WTC11 (cell line): ENCODE data around the gene PDLIM7. TPM values are rescaled to one million over a fixed set of nuclear protein-coding genes. Genes with fewer than 3 reads are reported as not detected.
A peak's percentile ranks its signal among the peaks of the same experiment; 100 is the strongest.

Experiments used
- ATAC-seq: fragments of 200-7000 bp; cut with Tn5 transposase; 2 replicates; pipeline ENCODE4 v1.10.0; 2021; ENCODE audit warnings: mild to moderate bottlenecking, moderate library complexity
- CTCF ChIA-PET: fragments of 300-600 bp; sonication (Branson Sonifier 250); formaldehyde crosslinking; loops from one replicate; lab custom pipeline; 2021; ENCODE audit warnings: antibody characterized with exemption; lab: Charles Lee
- POLR2A ChIA-PET: fragments of 350-600 bp; sonication (Branson Sonifier 250); formaldehyde crosslinking; loops from one replicate; lab custom pipeline; 2021; ENCODE audit warnings: antibody characterized with exemption; lab: Charles Lee
- DNase-seq: peaks from one replicate; pipeline ENCODE4 v3.0.0; 2021; ENCODE audit warnings: low spot score
- H3K27ac Mint-ChIP-seq: 2 replicates; pipeline ENCODE4 v1.8.0; 2021; ENCODE audit warnings: mixed read lengths
- H3K27me3 Mint-ChIP-seq: 2 replicates; pipeline ENCODE4 v1.8.0; 2021; ENCODE audit warnings: low read depth, mild to moderate bottlenecking, moderate library complexity, mixed read lengths
- H3K36me3 Mint-ChIP-seq: 2 replicates; pipeline ENCODE4 v1.8.0; 2021; ENCODE audit warnings: mixed read lengths
- H3K4me1 Mint-ChIP-seq: 2 replicates; pipeline ENCODE4 v1.8.0; 2022; ENCODE audit warnings: mixed read lengths
- H3K4me3 Mint-ChIP-seq: 2 replicates; pipeline ENCODE4 v1.8.0; 2021; ENCODE audit warnings: mild to moderate bottlenecking, moderate library complexity, mixed read lengths
- H3K9me3 Mint-ChIP-seq: 2 replicates; pipeline ENCODE4 v1.8.0; 2021; ENCODE audit warnings: mixed read lengths
- ATF6 ChIP-seq: sonication (generic); formaldehyde crosslinking; IDR thresholded peaks from 2 replicates; pipeline ENCODE4 v1.8.1; 2023; ENCODE audit warnings: mild to moderate bottlenecking, missing genetic modification reagents
- CBFB ChIP-seq: sonication (generic); formaldehyde crosslinking; IDR thresholded peaks from 2 replicates; pipeline ENCODE4 v1.8.1; 2022; ENCODE audit warnings: mild to moderate bottlenecking, low read depth, missing genetic modification reagents
- CTCF ChIP-seq: fragments of 200-600 bp; IDR thresholded peaks from 2 replicates; pipeline ENCODE4 v1.8.0; 2022; ENCODE audit warnings: antibody characterized with exemption
- ERG ChIP-seq: fragments of 250-450 bp; sonication (Bioruptor Pico); IDR thresholded peaks from 2 replicates; pipeline ENCODE4 v1.8.0; 2021; ENCODE audit warnings: mild to moderate bottlenecking
- FOXP1 ChIP-seq: sonication (generic); formaldehyde crosslinking; IDR thresholded peaks from 2 replicates; pipeline ENCODE4 v1.8.0; 2022; ENCODE audit warnings: missing genetic modification reagents, mild to moderate bottlenecking, moderate library complexity, borderline replicate concordance
- FOXP4 ChIP-seq: sonication (generic); formaldehyde crosslinking; IDR thresholded peaks from 2 replicates; pipeline ENCODE4 v1.8.0; 2022; ENCODE audit warnings: mild to moderate bottlenecking, missing genetic modification reagents
- IRF2 ChIP-seq: sonication (generic); formaldehyde crosslinking; IDR thresholded peaks from 2 replicates; pipeline ENCODE4 v1.8.0; 2022; ENCODE audit warnings: low read depth, missing genetic modification reagents, borderline replicate concordance
- MLX ChIP-seq: sonication (generic); formaldehyde crosslinking; IDR thresholded peaks from 2 replicates; pipeline ENCODE4 v1.8.1; 2023; ENCODE audit warnings: mild to moderate bottlenecking, missing genetic modification reagents, moderate library complexity
- NFATC4 ChIP-seq: fragments of 250-450 bp; sonication (Bioruptor Pico); IDR thresholded peaks from 2 replicates; pipeline ENCODE4 v1.9.0; 2021; ENCODE audit warnings: mild to moderate bottlenecking
- NR1H2 ChIP-seq: sonication (generic); formaldehyde crosslinking; IDR thresholded peaks from 2 replicates; pipeline ENCODE4 v1.9.0; 2021; ENCODE audit warnings: mild to moderate bottlenecking, moderate library complexity, missing genetic modification reagents
- PRRX2 ChIP-seq: fragments of 250-450 bp; sonication (Bioruptor Pico); IDR thresholded peaks from 2 replicates; pipeline ENCODE4 v1.8.0; 2021; ENCODE audit warnings: mild to moderate bottlenecking
- RELA ChIP-seq: sonication (generic); formaldehyde crosslinking; IDR thresholded peaks from 2 replicates; pipeline ENCODE4 v1.8.1; 2022; ENCODE audit warnings: missing genetic modification reagents, mild to moderate bottlenecking, borderline replicate concordance
- SMAD3 ChIP-seq: sonication (generic); formaldehyde crosslinking; IDR thresholded peaks from 2 replicates; pipeline ENCODE4 v1.8.0; 2022; ENCODE audit warnings: missing genetic modification reagents, mild to moderate bottlenecking, borderline replicate concordance
- SMAD4 ChIP-seq: sonication (generic); formaldehyde crosslinking; IDR thresholded peaks from 2 replicates; pipeline ENCODE4 v1.8.0; 2022; ENCODE audit warnings: mild to moderate bottlenecking, missing genetic modification reagents
- USF1 ChIP-seq: sonication (generic); formaldehyde crosslinking; IDR thresholded peaks from 2 replicates; pipeline ENCODE4 v1.8.0; 2022; ENCODE audit warnings: mild to moderate bottlenecking, missing genetic modification reagents
- USF2 ChIP-seq: sonication (generic); formaldehyde crosslinking; IDR thresholded peaks from 2 replicates; pipeline ENCODE4 v1.8.1; 2023; ENCODE audit warnings: mild to moderate bottlenecking, missing genetic modification reagents, moderate library complexity
- ZNF232 ChIP-seq: sonication (generic); formaldehyde crosslinking; IDR thresholded peaks from 2 replicates; pipeline ENCODE4 v1.8.0; 2022; ENCODE audit warnings: mild to moderate bottlenecking, missing genetic modification reagents
- ZNF416 ChIP-seq: fragments of 250-450 bp; sonication (Bioruptor Pico); IDR thresholded peaks from 2 replicates; pipeline ENCODE4 v1.9.0; 2021; ENCODE audit warnings: mild to moderate bottlenecking, inconsistent platforms
- ZNF423 ChIP-seq: fragments of 250-450 bp; sonication (Bioruptor Pico); IDR thresholded peaks from 2 replicates; pipeline ENCODE4 v2.1.2; 2022; ENCODE audit warnings: mild to moderate bottlenecking, moderate library complexity
- ZSCAN18 ChIP-seq: fragments of 250-450 bp; sonication (Bioruptor Pico); IDR thresholded peaks from 2 replicates; pipeline ENCODE4 v2.1.2; 2022; ENCODE audit warnings: mild to moderate bottlenecking, moderate library complexity
- total RNA-seq: library from RNA; stranded (reverse); gene quantifications from 3 replicates; pipeline ENCODE4 v1.2.3, GENCODE V29; 2021

The PDLIM7 gene
- total RNA-seq, 1 experiment from 2014 or later: 142 TPM

- ATAC-seq (peak; percentile 25), DNase-seq (peak; percentile 54)
- H3K4me1 Mint-ChIP-seq: peaks cover 15% of the 10 kb centered on the region
- no peaks in the 10 kb centered on the region for H3K27me3 Mint-ChIP-seq
- no peak overlapping the region for H3K27ac Mint-ChIP-seq
- no peaks in the 10 kb centered on the region for H3K9me3 Mint-ChIP-seq
- CTCF ChIA-PET: interaction anchor here (0.5 to 11.2 kb wide), 12 partner anchors 9 to 98 kb away, joined by 3 to 230 read pairs (median 4); partner anchors contain the start of genes DBN1 and PDLIM7
- no peak overlapping the region for H3K4me3 Mint-ChIP-seq
- H3K36me3 Mint-ChIP-seq: peaks cover 59% of the 10 kb centered on the region
- POLR2A ChIA-PET: interaction anchor here (0.6 to 2.0 kb wide), 3 partner anchors 8 to 961 kb away, joined by 5 to 8 read pairs (median 6); partner anchors contain the start of gene PDLIM7
- TF ChIP-seq FOXP1 (CRISPR knock-in tag): 0 out of 2 replicates have a peak, but pooled peaks have one; percentile 11
- TF ChIP-seq CBFB (CRISPR knock-in tag): no peak
Measured at GRCh38 chr5:177489119-177489716, 8.2 kb downstream of the PDLIM7 start.

GRCh38 chr5:177487975-177488374, 9.4 kb downstream of the PDLIM7 start:
- no peak for DNase-seq
- no peak overlapping the region for H3K4me3 Mint-ChIP-seq
- H3K9me3 Mint-ChIP-seq: no peaks in the 10 kb centered on the region
- no peak overlapping the region for H3K27ac Mint-ChIP-seq
- ChIA-PET POLR2A (interaction anchor here (1.7 to 2.0 kb wide), 2 partner anchors 10 to 13 kb away, joined by 5 to 8 read pairs; partner anchors contain the start of gene PDLIM7), CTCF (interaction anchor here (2.5 to 11.2 kb wide), 3 partner anchors 10 to 13 kb away, joined by 19 to 230 read pairs (median 26); partner anchors contain the start of genes DBN1 and PDLIM7)
- H3K4me1 Mint-ChIP-seq: peaks cover 11% of the 10 kb centered on the region
- TF ChIP-seq ZSCAN18 (CRISPR knock-in tag) (no peak), FOXP4 (no peak), ZNF423 (CRISPR knock-in tag) (no peak), RELA (no peak), NR1H2 (no peak)
- H3K27me3 Mint-ChIP-seq: no peaks in the 10 kb centered on the region
- ATAC-seq: no peak
- H3K36me3 Mint-ChIP-seq: peaks cover 60% of the 10 kb centered on the region

- H3K9me3 Mint-ChIP-seq: no peaks in the 10 kb centered on the region
- CTCF ChIA-PET: interaction anchor here (0.6 to 3.3 kb wide), 3 partner anchors 9 to 172 kb away, joined by 3 to 26 read pairs (median 5); no protein-coding TSS in a partner anchor
- no peak for DNase-seq
- H3K27me3 Mint-ChIP-seq: no peaks in the 10 kb centered on the region
- POLR2A ChIA-PET: no interaction called here
- H3K4me3 Mint-ChIP-seq: no peak overlapping the region
- no peak for ATAC-seq
- no peak overlapping the region for H3K27ac Mint-ChIP-seq
- TF ChIP-seq NR1H2 (no peak), MLX (CRISPR knock-in tag) (no peak), FOXP1 (CRISPR knock-in tag) (no peak), ERG (no peak), ATF6 (CRISPR knock-in tag) (no peak), ZNF232 (CRISPR knock-in tag) (no peak), IRF2 (CRISPR knock-in tag) (no peak), SMAD3 (CRISPR knock-in tag) (no peak), NFATC4 (no peak), CTCF (no peak), USF2 (CRISPR knock-in tag) (peak; percentile 63), PRRX2 (CRISPR knock-in tag) (no peak), ZNF416 (no peak), USF1 (CRISPR knock-in tag) (peak; percentile 34; the same call in 1 of the 2 replicates), SMAD4 (CRISPR knock-in tag) (no peak)
- TF ChIP-seq, all 79 proteins: peak for 2
- peaks cover 56% of the 10 kb centered on the region for H3K36me3 Mint-ChIP-seq
- peaks cover 6% of the 10 kb centered on the region for H3K4me1 Mint-ChIP-seq
Measured at GRCh38 chr5:177487144-177487543, 10.3 kb downstream of the PDLIM7 start.
